K562 (cell line): ENCODE results near the gene MIX23. TPM values are rescaled to one million over a fixed set of nuclear protein-coding genes. Genes with fewer than 3 reads are reported as not detected.

Source experiments
- ARNT ChIP-seq, 2 experiments: fragments of 450-650 bp; IDR thresholded peaks; 2 replicates each; pipeline ENCODE4 v1.6.1; 2016; ENCODE audit warnings: mild to moderate bottlenecking in 1 of 2
- CHD4 ChIP-seq: fragments of 200-600 bp; sonication (generic); IDR thresholded peaks from 3 replicates; pipeline ENCODE4 v1.6.1; 2012; ENCODE audit warnings: low read depth, mild to moderate bottlenecking, mixed read lengths, low read length, inconsistent platforms; ENCODE audit not compliant: insufficient read depth, insufficient replicate concordance, poor library complexity, severe bottlenecking
- ETV6 ChIP-seq, 3 experiments: fragments of 150-350 bp in 1 of 3; sonication (generic) in 1 of 3; formaldehyde crosslinking in 1 of 3; IDR thresholded peaks; 2 replicates each; pipeline versions ENCODE4 v1.6.1 to v1.8.0; 2014 to 2022; ENCODE audit warnings: borderline replicate concordance in 2 of 3, low read depth in 2 of 3, antibody characterized with exemption in 1 of 3, low read length in 1 of 3, mild to moderate bottlenecking in 1 of 3, missing genetic modification reagents in 1 of 3
- EZH2 ChIP-seq: IDR thresholded peaks from 2 replicates; pipeline ENCODE4 v1.6.1; 2012; ENCODE audit warnings: low read depth, mild to moderate bottlenecking, inconsistent platforms, low read length, borderline replicate concordance
- RB1 ChIP-seq: fragments of 450-650 bp; IDR thresholded peaks from 2 replicates; pipeline ENCODE4 v1.6.1; 2017; ENCODE audit warnings: low read depth, mild to moderate bottlenecking
- RBM25 ChIP-seq: fragments of 200-400 bp; formaldehyde crosslinking; IDR thresholded peaks from 2 replicates; pipeline ENCODE4 v1.6.1; 2018; ENCODE audit warnings: low read length, low read depth, moderate library complexity; ENCODE audit not compliant: severe bottlenecking
- RNF2 ChIP-seq: sonication (generic); IDR thresholded peaks from 2 replicates; pipeline ENCODE4 v1.6.1; 2016
- SLC30A9 ChIP-seq: fragments of 250-450 bp; sonication (Bioruptor Pico); IDR thresholded peaks from 2 replicates; pipeline ENCODE4 v1.8.0; 2022; ENCODE audit warnings: mild to moderate bottlenecking, moderate library complexity
- SMAD4 ChIP-seq: fragments of 250-450 bp; sonication (Bioruptor Pico); conservative IDR thresholded peaks from 2 replicates; pipeline ENCODE4 v1.8.0; 2021; ENCODE audit warnings: inconsistent platforms, mild to moderate bottlenecking, moderate library complexity
- SMC3 ChIP-seq: conservative IDR thresholded peaks from 2 replicates; pipeline ENCODE4 v1.6.1; 2011; ENCODE audit warnings: low read depth, low read length, improper control_type of control experiment; ENCODE audit not compliant: insufficient read depth
- SRSF1 ChIP-seq: fragments of 200-400 bp; formaldehyde crosslinking; IDR thresholded peaks from 2 replicates; pipeline ENCODE4 v1.6.1; 2017; ENCODE audit warnings: mild to moderate bottlenecking, low read depth, low read length, moderate library complexity
- TAF1 ChIP-seq: IDR thresholded peaks from 2 replicates; pipeline ENCODE4 v1.6.1; 2011; ENCODE audit warnings: mild to moderate bottlenecking, low read length, moderate library complexity; ENCODE audit not compliant: insufficient read depth, control insufficient read depth, severe bottlenecking; ENCODE audit errors: extremely low read depth
- TAF9B ChIP-seq: fragments of 450-650 bp; IDR thresholded peaks from 2 replicates; pipeline ENCODE4 v1.6.1; 2018; ENCODE audit warnings: mild to moderate bottlenecking; ENCODE audit not compliant: partially characterized antibody
- TFAM ChIP-seq: fragments of 250-450 bp; sonication (Bioruptor Pico); conservative IDR thresholded peaks from 2 replicates; pipeline ENCODE4 v1.5.0; 2021; ENCODE audit warnings: mild to moderate bottlenecking, moderate library complexity
- ZNF143 ChIP-seq: sonication (generic); formaldehyde crosslinking; IDR thresholded peaks from 2 replicates; pipeline ENCODE4 v1.9.0; 2022; ENCODE audit warnings: mild to moderate bottlenecking, missing genetic modification reagents
- ZNF408 ChIP-seq: fragments of 250-450 bp; sonication (Bioruptor Pico); IDR thresholded peaks from 2 replicates; pipeline ENCODE4 v1.4.0; 2020; ENCODE audit warnings: low read depth, mild to moderate bottlenecking, moderate library complexity
- ZNF57 ChIP-seq: fragments of 450-650 bp; formaldehyde crosslinking; IDR thresholded peaks from 2 replicates; pipeline ENCODE4 v1.4.0; 2020; ENCODE audit warnings: mild to moderate bottlenecking, moderate library complexity
- polyA plus RNA-seq, 8 experiments: library from polyadenylated mRNA; depleted of rRNA in 4 of 8; stranded (reverse) in 5 of 8; unstranded in 3 of 8; fragments of >200 nt; fragmentation: Nextera tagmentation in 2 of 8; fragmentation: Illumina TruSeq in 1 of 8; extraction: Ambion mirVana in 2 of 8; extraction: Trizol in 1 of 8; gene quantifications; 2 replicates each; pipeline versions ENCODE4 v1.2.1 to v1.2.3, GENCODE V29; 2011 to 2014; ENCODE audit warnings: inconsistent platforms in 1 of 8, missing spikeins in 1 of 8
- total RNA-seq, 7 experiments: library from RNA; depleted of rRNA in 6 of 7; stranded (reverse); fragments of >200 nt in 6 of 7; fragmentation: Illumina TruSeq in 2 of 7; extraction: Trizol in 2 of 7; gene quantifications; 2 replicates each; pipeline versions ENCODE4 v1.2.1 to v1.2.3, GENCODE V29; 2011 to 2021; ENCODE audit warnings: low replicate concordance in 1 of 7
- TF ChIP-seq, protein P1 (sequence below): fragments of 250-450 bp; sonication (Bioruptor Pico); IDR thresholded peaks from 2 replicates; pipeline ENCODE4 v1.4.0; 2020; ENCODE audit warnings: mild to moderate bottlenecking, moderate library complexity, borderline replicate concordance
- TF ChIP-seq, protein P2 (sequence below): fragments of 250-450 bp; sonication (Bioruptor Pico); IDR thresholded peaks from 2 replicates; pipeline ENCODE4 v1.8.0; 2022; ENCODE audit warnings: inconsistent platforms
- TF ChIP-seq, protein P3 (sequence below): fragments of 450-650 bp; IDR thresholded peaks from 2 replicates; pipeline ENCODE4 v1.6.1; 2017; ENCODE audit warnings: antibody characterized with exemption

The MIX23 gene
- total and polyA plus RNA-seq, 9 of the 15 experiments (the other 6 are each of a cell fraction or from before 2014, with no cell fraction given), result 45.5 to 185 (median 106) TPM

DNA sequence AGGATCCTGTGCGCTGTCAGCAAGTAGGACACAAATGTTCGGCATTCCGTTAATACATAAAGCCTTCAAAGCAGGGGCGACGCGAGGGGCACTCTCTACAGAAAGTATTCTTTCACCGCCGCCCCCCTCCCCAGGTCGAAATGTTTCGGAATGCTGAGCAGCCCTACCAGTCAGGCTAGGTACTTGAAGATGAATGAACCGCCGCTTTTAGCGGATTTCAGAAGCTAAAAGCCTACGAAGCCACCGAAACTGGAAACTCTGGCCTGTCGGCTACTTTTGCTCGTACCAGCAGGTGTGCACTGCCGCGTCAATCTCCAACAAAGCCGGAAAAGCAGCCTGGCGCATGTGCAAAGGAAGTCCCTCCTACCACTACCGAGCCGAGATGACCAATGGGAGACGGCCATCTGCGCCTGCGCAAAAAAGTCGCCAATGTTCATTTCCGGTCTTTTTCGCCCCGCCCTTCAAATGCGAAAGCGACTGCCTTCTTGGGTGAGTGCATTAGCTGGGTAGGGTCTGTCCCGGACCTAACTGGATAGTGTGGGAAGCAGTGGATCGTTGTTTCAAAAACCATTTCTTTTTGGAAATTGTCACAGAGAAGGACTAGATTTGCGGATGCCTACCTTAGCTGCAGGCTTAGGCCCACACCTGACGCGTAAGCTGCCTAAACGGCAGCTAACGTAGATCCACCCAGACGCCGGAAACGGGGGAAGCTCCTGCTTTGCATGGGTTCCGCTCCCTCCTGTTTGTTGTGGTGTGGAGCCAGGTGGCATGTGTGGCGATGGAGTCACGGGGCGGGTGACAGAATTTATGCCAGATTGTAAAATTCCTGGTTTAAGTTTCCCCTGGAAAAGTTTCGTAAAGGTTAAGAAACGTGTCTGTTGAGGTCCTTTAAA lies 33.0 kb upstream of the MIX23 start, which contains the start of gene WDR5B (continued):
- peak; percentile 21; the same call in 1 of the 2 replicates for TF ChIP-seq RB1
- TF ChIP-seq SMAD4 (CRISPR knock-in tag), result 0 out of 2 replicates have a peak, but pooled peaks have one; percentile 35
- TF ChIP-seq, protein P1, sequence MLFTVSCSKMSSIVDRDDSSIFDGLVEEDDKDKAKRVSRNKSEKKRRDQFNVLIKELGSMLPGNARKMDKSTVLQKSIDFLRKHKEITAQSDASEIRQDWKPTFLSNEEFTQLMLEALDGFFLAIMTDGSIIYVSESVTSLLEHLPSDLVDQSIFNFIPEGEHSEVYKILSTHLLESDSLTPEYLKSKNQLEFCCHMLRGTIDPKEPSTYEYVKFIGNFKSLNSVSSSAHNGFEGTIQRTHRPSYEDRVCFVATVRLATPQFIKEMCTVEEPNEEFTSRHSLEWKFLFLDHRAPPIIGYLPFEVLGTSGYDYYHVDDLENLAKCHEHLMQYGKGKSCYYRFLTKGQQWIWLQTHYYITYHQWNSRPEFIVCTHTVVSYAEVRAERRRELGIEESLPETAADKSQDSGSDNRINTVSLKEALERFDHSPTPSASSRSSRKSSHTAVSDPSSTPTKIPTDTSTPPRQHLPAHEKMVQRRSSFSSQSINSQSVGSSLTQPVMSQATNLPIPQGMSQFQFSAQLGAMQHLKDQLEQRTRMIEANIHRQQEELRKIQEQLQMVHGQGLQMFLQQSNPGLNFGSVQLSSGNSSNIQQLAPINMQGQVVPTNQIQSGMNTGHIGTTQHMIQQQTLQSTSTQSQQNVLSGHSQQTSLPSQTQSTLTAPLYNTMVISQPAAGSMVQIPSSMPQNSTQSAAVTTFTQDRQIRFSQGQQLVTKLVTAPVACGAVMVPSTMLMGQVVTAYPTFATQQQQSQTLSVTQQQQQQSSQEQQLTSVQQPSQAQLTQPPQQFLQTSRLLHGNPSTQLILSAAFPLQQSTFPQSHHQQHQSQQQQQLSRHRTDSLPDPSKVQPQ (CRISPR knock-in tag), result no peak
- TF ChIP-seq EZH2, result no peak
- no peak for TF ChIP-seq SRSF1
- peak; percentile 83 for TF ChIP-seq TAF9B
- TF ChIP-seq, protein P2, sequence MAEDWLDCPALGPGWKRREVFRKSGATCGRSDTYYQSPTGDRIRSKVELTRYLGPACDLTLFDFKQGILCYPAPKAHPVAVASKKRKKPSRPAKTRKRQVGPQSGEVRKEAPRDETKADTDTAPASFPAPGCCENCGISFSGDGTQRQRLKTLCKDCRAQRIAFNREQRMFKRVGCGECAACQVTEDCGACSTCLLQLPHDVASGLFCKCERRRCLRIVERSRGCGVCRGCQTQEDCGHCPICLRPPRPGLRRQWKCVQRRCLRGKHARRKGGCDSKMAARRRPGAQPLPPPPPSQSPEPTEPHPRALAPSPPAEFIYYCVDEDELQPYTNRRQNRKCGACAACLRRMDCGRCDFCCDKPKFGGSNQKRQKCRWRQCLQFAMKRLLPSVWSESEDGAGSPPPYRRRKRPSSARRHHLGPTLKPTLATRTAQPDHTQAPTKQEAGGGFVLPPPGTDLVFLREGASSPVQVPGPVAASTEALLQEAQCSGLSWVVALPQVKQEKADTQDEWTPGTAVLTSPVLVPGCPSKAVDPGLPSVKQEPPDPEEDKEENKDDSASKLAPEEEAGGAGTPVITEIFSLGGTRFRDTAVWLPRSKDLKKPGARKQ (CRISPR knock-in tag), result no peak
- no peak for TF ChIP-seq SLC30A9
- TF ChIP-seq ZNF143 (CRISPR knock-in tag), result no peak
- no peak for TF ChIP-seq SMC3
- TF ChIP-seq, protein P3, sequence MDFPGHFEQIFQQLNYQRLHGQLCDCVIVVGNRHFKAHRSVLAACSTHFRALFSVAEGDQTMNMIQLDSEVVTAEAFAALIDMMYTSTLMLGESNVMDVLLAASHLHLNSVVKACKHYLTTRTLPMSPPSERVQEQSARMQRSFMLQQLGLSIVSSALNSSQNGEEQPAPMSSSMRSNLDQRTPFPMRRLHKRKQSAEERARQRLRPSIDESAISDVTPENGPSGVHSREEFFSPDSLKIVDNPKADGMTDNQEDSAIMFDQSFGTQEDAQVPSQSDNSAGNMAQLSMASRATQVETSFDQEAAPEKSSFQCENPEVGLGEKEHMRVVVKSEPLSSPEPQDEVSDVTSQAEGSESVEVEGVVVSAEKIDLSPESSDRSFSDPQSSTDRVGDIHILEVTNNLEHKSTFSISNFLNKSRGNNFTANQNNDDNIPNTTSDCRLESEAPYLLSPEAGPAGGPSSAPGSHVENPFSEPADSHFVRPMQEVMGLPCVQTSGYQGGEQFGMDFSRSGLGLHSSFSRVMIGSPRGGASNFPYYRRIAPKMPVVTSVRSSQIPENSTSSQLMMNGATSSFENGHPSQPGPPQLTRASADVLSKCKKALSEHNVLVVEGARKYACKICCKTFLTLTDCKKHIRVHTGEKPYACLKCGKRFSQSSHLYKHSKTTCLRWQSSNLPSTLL, result no peak
- TF ChIP-seq ZNF57 (CRISPR knock-in tag), result no peak
- TF ChIP-seq ETV6 (IDR thresholded peaks at IDR 0.05; ENCODE audit: borderline replicate concordance in 1 of 2, low read depth in 2 of 2, low read length in 1 of 2), result no peak
- no peak for TF ChIP-seq ETV6 (CRISPR knock-in tag; IDR thresholded peaks at IDR 0.05; ENCODE audit: borderline replicate concordance)
- no peak for TF ChIP-seq ARNT (IDR thresholded peaks at IDR 0.05)
- TF ChIP-seq RBM25, result no peak
- TF ChIP-seq ZNF408 (CRISPR knock-in tag), result no peak
- TF ChIP-seq CHD4, result no peak
- TF ChIP-seq RNF2, result no peak
- peak; percentile 77 for TF ChIP-seq TAF1
- TF ChIP-seq TFAM (CRISPR knock-in tag), result no peak
